HG02759 (cell line): ENCODE data around the gene PIP5K1C.

ENCODE experiments used
- ATAC-seq: cut with Tn5 transposase; IDR thresholded peaks from one replicate; pipeline ENCODE4 v1.9.1; 2021; ENCODE audit warnings: mild to moderate bottlenecking, moderate library complexity; ENCODE audit not compliant: unreplicated experiment

Gene PIP5K1C

GRCh38 chr19:3646336-3647092 lies 53.8 kb downstream of the PIP5K1C start:
- ATAC-seq: no peak

GRCh38 chr19:3645726-3646125 lies 54.5 kb downstream of the PIP5K1C start:
- no peak for ATAC-seq

- no peak for ATAC-seq
Observed at GRCh38 chr19:3645067-3645396, 55.2 kb downstream of the PIP5K1C start.

- no peak for ATAC-seq
Observed at GRCh38 chr19:3644351-3645066, 55.8 kb downstream of the PIP5K1C start.

- ATAC-seq: no peak
Observed at GRCh38 chr19:3643674-3644313, 56.5 kb downstream of the PIP5K1C start.

GRCh38 chr19:3642987-3643673 lies 57.1 kb downstream of the PIP5K1C start:
- no peak for ATAC-seq

- no peak for ATAC-seq
Observed at GRCh38 chr19:3642296-3642695, 58.0 kb downstream of the PIP5K1C start.

- ATAC-seq: no peak
Observed at GRCh38 chr19:3641515-3642269, 58.6 kb downstream of the PIP5K1C start.

GRCh38 chr19:3639479-3639878 lies 60.8 kb downstream of the PIP5K1C start:
- ATAC-seq: no peak

- ATAC-seq: no peak
Observed at GRCh38 chr19:3638208-3639193, 61.8 kb downstream of the PIP5K1C start.

GRCh38 chr19:3637621-3638020 lies 62.6 kb downstream of the PIP5K1C start:
- ATAC-seq: no peak

- no peak for ATAC-seq
Observed at GRCh38 chr19:3636962-3637361, 63.3 kb downstream of the PIP5K1C start.

GRCh38 chr19:3636506-3636905 lies 63.8 kb downstream of the PIP5K1C start:
- ATAC-seq: no peak

- no peak for ATAC-seq
Observed at GRCh38 chr19:3634496-3635045, 65.7 kb downstream of the PIP5K1C start.

- ATAC-seq: no peak
Observed at GRCh38 chr19:3633559-3633988, 66.7 kb downstream of the PIP5K1C start.

GRCh38 chr19:3632739-3633558 lies 67.3 kb downstream of the PIP5K1C start:
- no peak for ATAC-seq

GRCh38 chr19:3632098-3632497 lies 68.2 kb downstream of the PIP5K1C start:
- ATAC-seq: no peak
